Stimulated activated CD4-positive, alpha-beta T cell treated with anti-CD3 and anti-CD28 coated beads, Interleukin-4, amount 100 ng/mL, for 48 hours (primary cell): Measurements from ENCODE around the gene LAMA2.

Experiments
- DNase-seq, 2 donors: peaks; one replicate each; pipeline ENCODE4 v3.0.0-alpha.2; 2020; ENCODE audit warnings: low read depth in 2 of 2

The LAMA2 gene

DNA sequence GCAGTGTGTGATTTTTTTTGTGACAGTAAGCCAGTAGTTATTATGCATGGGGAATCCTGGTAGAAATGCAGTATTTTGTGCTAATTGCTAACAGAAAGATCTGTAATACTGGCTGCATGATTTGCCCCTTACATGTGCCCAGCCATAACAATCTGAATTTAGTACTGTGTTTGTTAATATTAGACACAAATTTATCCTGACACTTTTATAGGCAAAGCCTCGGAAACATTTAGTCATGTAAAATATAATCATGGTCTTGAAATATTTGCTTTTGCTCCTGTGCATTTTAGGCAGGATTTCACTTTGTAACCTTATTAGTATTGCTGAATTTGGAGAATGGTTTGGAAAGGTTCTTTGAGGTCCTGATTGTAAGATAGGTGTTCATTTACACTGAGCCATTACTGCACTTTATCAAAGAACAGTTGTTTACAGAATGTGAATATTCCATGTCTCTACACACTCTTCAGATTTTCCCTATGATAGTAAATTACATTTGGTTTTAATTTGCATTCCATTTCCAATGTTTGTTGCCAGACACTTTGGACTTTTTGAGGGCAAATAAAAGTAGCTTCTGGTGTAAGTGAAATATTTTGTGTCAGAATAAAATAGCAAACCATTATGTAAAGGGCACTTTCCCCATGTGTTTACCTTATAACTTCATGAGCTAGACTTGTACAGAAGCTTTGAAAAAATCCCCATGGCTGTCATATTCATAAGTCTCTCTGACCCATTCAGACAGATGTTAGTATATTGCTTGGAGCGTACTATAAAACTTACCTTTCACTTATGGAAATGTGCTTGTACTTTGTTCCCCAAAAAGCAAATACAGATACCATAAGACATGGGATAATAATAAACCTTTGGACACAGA, 477.1 kb downstream of the LAMA2 start:
- no peak for DNase-seq

- no peak for DNase-seq
These were observed 477.7 kb downstream of the LAMA2 start for GRCh38 chr6:129360682-129360955.

DNA sequence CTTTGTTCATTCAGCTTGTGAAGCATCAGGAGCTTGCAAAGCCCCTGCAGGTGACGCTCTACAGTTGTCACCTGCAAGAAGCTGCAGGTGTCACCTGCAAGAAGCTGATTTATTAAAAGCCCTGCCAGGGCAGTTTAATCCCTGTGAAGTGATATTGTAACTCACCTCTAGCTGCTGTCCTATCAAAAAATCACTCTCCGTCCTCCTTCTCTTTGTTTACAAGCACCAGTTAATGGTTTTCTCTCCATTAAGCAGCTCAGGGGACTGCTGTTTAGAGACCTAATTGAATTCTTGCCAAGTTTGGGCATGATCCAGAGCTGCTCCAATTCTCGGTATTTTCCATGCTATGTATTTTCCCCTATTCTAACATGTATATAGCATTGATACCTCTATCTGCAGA, 481.1 kb downstream of the LAMA2 start:
- no peak for DNase-seq

GRCh38 chr6:129364767-129365166, 481.8 kb downstream of the LAMA2 start:
- DNase-seq: no peak

GRCh38 chr6:129368076-129368475, 485.1 kb downstream of the LAMA2 start:
- no peak for DNase-seq

GRCh38 chr6:129368970-129369369, 486.0 kb downstream of the LAMA2 start:
- DNase-seq: no peak

GRCh38 chr6:129369737-129370136, 486.8 kb downstream of the LAMA2 start:
- DNase-seq: no peak

GRCh38 chr6:129370268-129370916, 487.5 kb downstream of the LAMA2 start:
- DNase-seq: peak; percentile 20 to 35

DNA sequence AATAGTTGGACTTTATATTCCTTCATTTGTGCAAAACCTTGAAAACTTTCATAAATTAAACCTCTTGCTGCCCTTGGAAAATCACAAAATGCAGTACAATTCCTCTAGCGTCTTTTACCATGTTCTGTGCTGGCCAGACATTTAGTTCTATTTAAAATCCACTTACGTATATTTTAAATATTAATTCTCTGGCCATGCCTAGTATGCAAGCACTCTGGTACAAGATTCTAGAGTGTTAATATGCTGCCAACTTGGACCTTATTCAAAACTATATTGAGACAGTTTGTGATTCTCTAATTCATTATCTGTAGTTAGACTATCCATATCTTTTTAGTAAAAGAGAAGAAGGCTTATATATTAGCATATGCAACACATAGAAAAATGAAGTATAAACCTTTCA, 498.9 kb downstream of the LAMA2 start:
- DNase-seq: no peak

GRCh38 chr6:129382916-129383315, 500.0 kb downstream of the LAMA2 start:
- no peak for DNase-seq

GRCh38 chr6:129385117-129385516, 502.2 kb downstream of the LAMA2 start:
- DNase-seq: no peak

DNA sequence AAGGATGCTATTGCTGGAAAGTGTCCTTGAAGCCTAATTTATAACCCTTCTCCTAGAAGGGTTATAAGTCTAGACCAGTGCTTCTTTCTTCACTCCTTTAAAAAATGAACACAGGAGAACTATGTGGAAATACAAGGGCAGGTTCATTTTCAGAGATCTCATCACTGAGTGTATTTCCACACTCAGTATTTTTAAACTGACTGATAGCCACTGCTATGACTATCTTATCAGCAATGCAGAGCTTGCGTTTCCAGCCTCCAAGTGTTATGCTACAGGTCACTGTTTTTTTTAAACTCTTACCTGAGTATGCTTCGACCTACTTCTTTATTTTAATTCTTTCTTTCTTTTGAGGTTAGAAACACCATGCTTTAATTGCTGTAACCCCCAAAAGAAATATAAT, 508.0 kb downstream of the LAMA2 start:
- no peak for DNase-seq

DNA sequence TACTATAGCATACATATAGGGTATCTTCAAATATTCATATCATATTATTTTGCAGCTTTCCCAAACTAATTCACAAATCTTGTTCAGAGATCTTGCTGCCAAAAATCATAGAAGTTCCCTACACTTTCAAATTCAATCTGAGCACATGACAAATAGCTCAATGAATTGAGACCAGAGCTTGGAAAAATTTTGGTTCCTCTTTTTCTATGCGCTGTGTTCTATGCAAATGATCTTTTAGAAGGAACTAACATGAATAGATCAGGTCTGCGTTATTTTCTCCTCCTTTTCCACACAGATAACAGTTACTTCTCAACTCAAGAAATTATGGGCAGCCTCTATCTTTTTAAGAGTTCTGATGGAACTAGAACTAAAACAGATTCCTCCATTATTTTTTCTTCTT, 510.7 kb downstream of the LAMA2 start:
- DNase-seq: no peak

DNA sequence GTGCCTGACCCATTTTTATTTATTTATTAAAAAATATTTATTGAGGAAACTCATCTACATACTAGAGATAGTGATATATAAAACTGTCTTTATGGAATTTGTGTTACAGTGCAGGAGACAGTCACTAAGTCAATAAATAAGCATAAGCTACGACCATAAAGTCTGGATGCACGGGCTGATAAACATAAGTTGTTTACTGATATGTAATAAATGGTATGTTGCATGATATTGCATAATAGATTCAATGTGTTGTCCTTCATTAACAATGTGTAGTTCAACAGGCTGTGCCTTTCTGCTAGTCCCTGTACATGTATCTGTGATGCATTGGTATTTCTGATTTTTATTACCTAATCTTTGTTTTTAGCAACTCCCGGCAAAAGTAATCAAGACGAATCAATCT, 515.8 kb downstream of the LAMA2 start:
- DNase-seq: no peak

DNA sequence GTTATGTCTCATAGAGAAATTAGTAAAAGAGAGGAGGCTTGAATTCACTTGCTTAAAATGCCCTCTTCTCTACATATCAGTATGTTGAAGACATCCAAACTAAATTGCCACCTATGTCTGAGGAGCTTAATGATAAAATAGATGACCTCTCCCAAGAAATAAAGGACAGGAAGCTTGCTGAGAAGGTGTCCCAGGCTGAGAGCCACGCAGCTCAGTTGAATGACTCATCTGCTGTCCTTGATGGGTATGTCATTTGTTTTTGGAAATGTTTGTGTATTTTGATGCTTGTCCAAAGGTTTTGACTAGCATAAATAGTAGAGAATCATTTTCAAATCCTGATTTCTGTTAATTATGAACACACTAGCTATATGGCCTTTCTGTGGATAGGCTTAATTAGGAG, 519.3 kb downstream of the LAMA2 start:
- DNase-seq: no peak

- no peak for DNase-seq
These were observed 528.2 kb downstream of the LAMA2 start for GRCh38 chr6:129411092-129411491.

- no peak for DNase-seq
These were observed 533.5 kb downstream of the LAMA2 start for GRCh38 chr6:129416337-129416990.

- DNase-seq: no peak
These were observed 534.6 kb downstream of the LAMA2 start for GRCh38 chr6:129417416-129418086.

GRCh38 chr6:129419324-129419723, 536.4 kb downstream of the LAMA2 start:
- no peak for DNase-seq

DNA sequence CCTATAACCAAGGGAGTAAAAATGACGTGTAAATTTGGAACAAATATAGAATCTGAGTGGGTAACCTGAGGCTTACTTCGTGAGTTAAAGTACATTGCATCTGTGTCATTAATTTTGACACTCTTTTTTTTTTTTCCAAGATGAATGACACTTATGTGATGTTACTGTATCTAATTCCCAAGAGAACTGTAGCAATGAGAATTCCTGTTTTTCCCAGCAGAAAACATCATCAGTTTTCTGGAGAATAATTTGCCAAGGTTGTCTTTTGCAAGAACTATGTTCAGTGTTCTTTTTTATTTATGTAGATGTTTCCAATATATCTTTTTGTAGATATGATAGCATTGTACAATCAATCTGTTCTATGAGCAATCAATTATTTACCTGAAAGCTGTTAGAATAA, 543.4 kb downstream of the LAMA2 start:
- DNase-seq: no peak

DNA sequence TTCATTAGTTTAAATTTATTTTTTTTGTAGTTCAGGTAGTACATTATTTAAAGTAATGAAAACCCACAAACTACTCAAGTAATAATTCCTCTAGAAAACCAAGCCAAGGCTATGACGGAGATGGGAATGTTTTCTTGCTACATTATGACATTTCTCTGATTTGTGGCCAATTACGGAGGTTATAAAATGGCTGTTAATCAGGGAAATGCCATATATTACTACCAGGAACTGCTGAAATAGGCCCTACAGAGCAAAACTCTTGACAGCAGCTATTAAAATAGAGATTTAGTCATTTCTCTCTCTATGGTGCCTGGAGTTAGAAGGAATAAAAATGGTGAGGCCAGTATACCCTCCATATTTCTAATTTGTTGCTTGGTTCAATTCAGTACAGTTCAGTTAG, 547.0 kb downstream of the LAMA2 start:
- DNase-seq: no peak

- DNase-seq: no peak
These were observed 549.8 kb downstream of the LAMA2 start for GRCh38 chr6:129432738-129433137.

DNA sequence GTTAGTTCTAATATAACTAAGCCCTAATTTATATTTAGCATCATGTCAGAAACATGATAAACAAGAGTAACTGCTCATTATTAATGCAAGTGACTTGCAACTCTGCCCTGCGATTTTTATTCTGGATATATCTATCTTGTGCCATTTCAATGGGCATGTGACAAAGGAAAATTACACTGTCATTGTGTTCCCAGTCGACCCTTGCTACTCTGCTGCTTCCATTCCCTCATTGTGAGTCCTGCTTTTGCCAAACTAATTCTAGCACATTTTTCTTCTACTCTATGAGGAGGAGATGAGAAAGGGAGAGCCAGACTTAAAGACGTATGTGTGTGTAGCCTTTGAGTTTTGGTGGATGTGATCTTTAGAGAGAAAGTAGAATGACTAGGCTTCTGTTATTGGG, 551.2 kb downstream of the LAMA2 start:
- no peak for DNase-seq
